Esophagus muscularis mucosa (tissue), 3 donors: ENCODE results near the gene LMF1.

ENCODE experiments used
- CTCF ChIP-seq, 3 experiments: fragments of 200-600 bp in 2 of 3; fragments of 450-650 bp in 1 of 3; sonication (generic) in 2 of 3; IDR thresholded peaks; one replicate each; pipeline ENCODE4 v1.5.1; 2017 to 2019; ENCODE audit warnings: antibody characterized with exemption in 3 of 3, mild to moderate bottlenecking in 2 of 3, moderate library complexity in 1 of 3
- EP300 ChIP-seq: sonication (generic); formaldehyde crosslinking; IDR thresholded peaks from one replicate; pipeline ENCODE4 v1.6.1; 2017; ENCODE audit warnings: antibody characterized with exemption

DNA sequence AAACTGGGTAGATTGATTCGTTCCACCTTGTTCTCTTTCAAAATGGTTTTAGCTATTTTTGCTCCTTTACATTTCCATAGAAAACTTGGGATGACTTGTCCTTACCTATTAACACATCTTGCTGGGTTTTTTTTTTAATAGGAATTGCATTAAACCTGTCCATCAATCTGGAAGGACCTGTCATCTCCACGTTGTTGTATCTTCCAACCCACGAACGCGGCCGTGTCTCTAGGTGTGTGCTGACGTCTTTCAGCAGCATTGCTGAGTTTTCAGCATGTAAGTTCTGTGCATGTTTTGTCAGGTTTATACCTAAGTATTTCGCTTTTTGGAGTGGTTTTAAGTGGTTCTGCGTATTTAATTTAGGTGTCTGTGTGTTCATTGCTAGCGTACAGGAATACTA lies 109.9 kb downstream of the LMF1 start:
- TF ChIP-seq EP300 (no peak), CTCF (IDR thresholded peaks at IDR 0.05) (no peak)
